GM10248 (cell line): ENCODE results near the gene TMEM165.
"Not testable (repeated sequence)": the region's sequence is repeated elsewhere in the genome, so short reads cannot be mapped to it uniquely, and the experiment has no call there.

Experiments
- CTCF ChIA-PET: fragments of 300-600 bp; sonication (Branson Sonifier 250); formaldehyde crosslinking; extraction: SDS; loops from one replicate; lab custom pipeline; 2021; ENCODE audit warnings: antibody characterized with exemption; lab: Yijun Ruan, JAX
- POLR2A ChIA-PET: fragments of 350-650 bp; sonication (Branson Sonifier 250); formaldehyde crosslinking; extraction: SDS; loops from one replicate; lab custom pipeline; 2020; ENCODE audit warnings: antibody characterized with exemption; lab: Yijun Ruan, JAX
- DNase-seq: peaks from one replicate; pipeline ENCODE4 v3.0.0; 2012; ENCODE audit errors: extremely low spot score
- CTCF ChIP-seq: IDR thresholded peaks from 2 replicates; pipeline ENCODE4 v1.5.1; 2012; ENCODE audit warnings: mild to moderate bottlenecking, low read depth; ENCODE audit errors: extremely low read depth, missing control alignments, control extremely low read depth

The TMEM165 gene

DNA sequence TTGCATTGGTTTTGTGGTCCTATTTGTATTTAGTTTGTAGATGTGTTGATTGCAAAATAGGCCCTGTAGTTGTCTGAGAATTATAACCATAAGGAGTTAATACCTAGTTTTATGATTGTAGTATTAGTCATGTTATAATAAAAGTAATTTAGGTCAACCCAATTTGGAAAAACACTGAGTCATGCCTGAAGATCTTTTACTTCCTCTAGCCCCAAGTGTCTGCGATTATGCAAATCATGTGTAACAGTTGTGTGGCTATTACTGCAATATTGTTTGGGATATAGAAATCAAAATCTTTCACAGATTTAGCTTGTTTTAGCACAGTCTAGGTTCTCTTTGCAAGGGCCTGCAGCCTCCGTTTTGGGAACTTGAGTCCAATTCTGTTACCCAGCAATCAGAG is 37.1 kb upstream of the TMEM165 start:
- no peak for TF ChIP-seq CTCF
- ChIA-PET CTCF (interaction anchor here (3.0 kb wide), 1 partner anchor 12 kb away, joined by 21 read pairs; the partner anchor contains the start of gene SRD5A3), POLR2A (no interaction called here)
- DNase-seq = peak; percentile 43

GRCh38 chr4:55359397-55359916 is 36.3 kb upstream of the TMEM165 start:
- TF ChIP-seq CTCF = no peak
- no peak for DNase-seq
- POLR2A ChIA-PET = no interaction called here
- CTCF ChIA-PET = interaction anchor here (0.9 to 3.0 kb wide), 2 partner anchors 13 to 36 kb away, joined by 3 to 21 read pairs; partner anchors contain the start of gene SRD5A3

DNA sequence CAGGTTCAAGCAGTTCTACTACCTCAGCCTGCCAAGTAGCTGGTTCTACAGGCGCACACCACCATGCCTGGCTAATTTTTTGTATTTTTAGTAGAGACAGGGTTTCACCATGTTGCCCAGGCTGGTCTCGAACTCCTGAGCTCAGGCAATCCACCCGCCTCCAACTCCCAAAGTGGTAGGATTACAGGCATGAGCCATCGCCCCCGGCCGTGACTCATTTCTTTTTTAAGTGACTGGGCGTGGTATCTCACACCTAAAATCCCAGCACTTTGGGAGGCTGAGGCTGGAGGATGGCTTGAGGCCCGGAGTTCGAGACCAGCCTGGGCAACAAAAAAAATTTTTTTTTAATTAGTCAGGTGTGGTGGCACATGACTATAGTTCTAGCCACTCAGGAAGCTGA is 32.8 kb upstream of the TMEM165 start:
- DNase-seq, POLR2A ChIA-PET: not testable (repeated sequence)
- CTCF ChIA-PET = interaction anchor here (1.3 to 1.6 kb wide), 2 partner anchors 13 to 18 kb away, joined by 3 to 8 read pairs; no protein-coding TSS in a partner anchor

GRCh38 chr4:55363691-55364351 is 31.9 kb upstream of the TMEM165 start:
- ChIA-PET POLR2A (no interaction called here), CTCF (interaction anchor here (1.0 to 3.6 kb wide), 4 partner anchors 9 to 18 kb away, joined by 3 to 16 read pairs (median 3); partner anchors contain the start of gene SRD5A3)
- no peak for DNase-seq

GRCh38 chr4:55364691-55365344 is 30.9 kb upstream of the TMEM165 start:
- no peak for DNase-seq
- ChIA-PET POLR2A (no interaction called here), CTCF (interaction anchor here (1.4 to 3.6 kb wide), 3 partner anchors 9 to 19 kb away, joined by 3 to 16 read pairs (median 12); partner anchors contain the start of gene SRD5A3)
- TF ChIP-seq CTCF = no peak

More at GRCh38 chr4:55363691-55364351, 31.9 kb upstream of the TMEM165 start:
- TF ChIP-seq CTCF = no peak

GRCh38 chr4:55365345-55365728 is 30.4 kb upstream of the TMEM165 start:
- no peak for DNase-seq
- TF ChIP-seq CTCF = no peak
- POLR2A ChIA-PET = no interaction called here
- CTCF ChIA-PET = interaction anchor here (0.7 to 3.6 kb wide), 4 partner anchors 9 to 52 kb away, joined by 3 to 16 read pairs (median 8); partner anchors contain the start of gene SRD5A3
